GM15510 (cell line): ENCODE measurements around the gene AVPI1.

ENCODE experiments used
- POLR2A ChIP-seq: IDR thresholded peaks from 3 replicates; pipeline ENCODE4 v1.6.1; 2011; ENCODE audit warnings: borderline replicate concordance; ENCODE audit not compliant: insufficient read length; ENCODE audit errors: extremely low read depth

AVPI1 gene

GRCh38 chr10:97673736-97674525 is 13.1 kb downstream of the AVPI1 start:
- no peak for TF ChIP-seq POLR2A

DNA sequence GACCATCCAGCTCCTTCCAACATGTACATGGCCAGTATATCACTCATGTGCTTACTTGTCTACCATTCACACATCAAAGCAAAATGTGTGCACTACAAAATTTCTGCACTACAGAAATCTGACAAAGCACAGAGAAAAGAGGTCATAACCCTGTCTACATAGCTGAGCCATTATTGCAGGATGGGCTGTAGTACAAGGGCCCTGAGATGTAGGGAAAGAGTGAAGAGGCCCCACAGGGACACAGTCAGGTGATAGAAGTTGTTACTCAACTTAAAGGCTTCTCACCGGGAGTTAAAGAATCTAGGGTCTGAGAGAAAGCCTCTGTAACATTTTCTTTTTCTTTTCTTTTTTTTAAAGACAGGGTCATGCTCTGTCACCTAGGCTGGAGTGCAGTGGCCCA is 17.5 kb downstream of the AVPI1 start:
- TF ChIP-seq POLR2A = no peak

GRCh38 chr10:97667463-97667862 is 19.6 kb downstream of the AVPI1 start:
- no peak for TF ChIP-seq POLR2A

- TF ChIP-seq POLR2A = no peak
These were observed 20.0 kb downstream of the AVPI1 start for GRCh38 chr10:97666992-97667391.

- no peak for TF ChIP-seq POLR2A
These were observed 22.7 kb downstream of the AVPI1 start for GRCh38 chr10:97664282-97664850.

DNA sequence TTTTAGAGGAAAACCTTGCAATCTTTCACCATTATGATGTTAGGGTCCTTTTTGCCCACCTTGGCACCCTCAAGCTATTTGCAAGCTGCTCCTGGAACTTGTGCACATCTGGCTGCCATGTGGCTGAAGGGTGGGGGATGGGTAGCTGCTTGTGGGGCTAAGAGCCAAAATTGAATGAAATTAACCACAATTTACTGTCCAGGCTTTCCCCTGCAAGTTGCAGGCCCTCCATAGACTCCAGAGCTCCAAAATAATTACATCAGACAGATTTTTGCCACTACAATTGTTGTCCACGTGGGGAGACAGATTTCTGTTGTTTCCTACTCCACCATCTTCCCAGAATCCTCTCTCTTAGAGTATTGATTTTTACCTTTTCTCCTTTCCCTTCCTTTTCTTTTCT is 27.5 kb downstream of the AVPI1 start:
- TF ChIP-seq POLR2A = no peak

DNA sequence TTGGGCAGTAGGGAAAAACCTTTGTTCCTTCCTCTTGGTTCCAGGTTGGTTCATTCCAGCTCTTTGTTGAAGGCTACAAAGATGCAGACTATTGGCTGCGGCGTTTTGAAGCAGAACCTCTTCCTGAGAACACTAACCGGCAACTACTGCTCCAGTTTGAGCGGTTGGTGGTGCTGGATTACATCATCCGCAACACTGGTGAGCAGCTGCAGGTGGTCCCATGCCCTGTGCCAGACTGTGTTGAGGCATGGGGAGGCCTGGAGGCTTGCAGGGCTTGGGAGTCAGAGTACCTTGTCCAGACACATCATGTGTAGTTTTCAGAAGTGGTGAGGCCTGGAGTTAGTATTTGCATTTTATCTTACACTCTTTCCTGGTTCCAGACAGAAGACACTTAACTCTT is 30.3 kb downstream of the AVPI1 start:
- no peak for TF ChIP-seq POLR2A

DNA sequence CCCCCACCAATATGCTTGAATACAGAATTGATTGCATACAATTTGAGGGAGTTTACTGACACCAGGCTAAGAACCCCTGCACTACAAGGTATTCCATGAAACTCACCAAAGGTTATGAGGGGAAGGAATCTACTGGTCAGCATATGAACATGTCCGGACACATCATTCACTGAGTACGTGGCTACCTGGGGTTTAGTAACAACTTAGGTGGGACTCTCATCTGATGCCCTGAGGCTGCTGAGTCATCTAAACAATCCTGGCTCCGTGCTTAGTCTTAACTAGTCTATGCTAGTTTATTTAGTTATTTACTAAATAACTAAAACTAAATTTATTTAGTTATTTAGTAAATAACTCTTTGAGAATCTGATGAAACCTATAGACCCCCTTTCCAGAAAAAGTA is 35.3 kb downstream of the AVPI1 start:
- no peak for TF ChIP-seq POLR2A

GRCh38 chr10:97650726-97651125 is 36.3 kb downstream of the AVPI1 start:
- TF ChIP-seq POLR2A = no peak

DNA sequence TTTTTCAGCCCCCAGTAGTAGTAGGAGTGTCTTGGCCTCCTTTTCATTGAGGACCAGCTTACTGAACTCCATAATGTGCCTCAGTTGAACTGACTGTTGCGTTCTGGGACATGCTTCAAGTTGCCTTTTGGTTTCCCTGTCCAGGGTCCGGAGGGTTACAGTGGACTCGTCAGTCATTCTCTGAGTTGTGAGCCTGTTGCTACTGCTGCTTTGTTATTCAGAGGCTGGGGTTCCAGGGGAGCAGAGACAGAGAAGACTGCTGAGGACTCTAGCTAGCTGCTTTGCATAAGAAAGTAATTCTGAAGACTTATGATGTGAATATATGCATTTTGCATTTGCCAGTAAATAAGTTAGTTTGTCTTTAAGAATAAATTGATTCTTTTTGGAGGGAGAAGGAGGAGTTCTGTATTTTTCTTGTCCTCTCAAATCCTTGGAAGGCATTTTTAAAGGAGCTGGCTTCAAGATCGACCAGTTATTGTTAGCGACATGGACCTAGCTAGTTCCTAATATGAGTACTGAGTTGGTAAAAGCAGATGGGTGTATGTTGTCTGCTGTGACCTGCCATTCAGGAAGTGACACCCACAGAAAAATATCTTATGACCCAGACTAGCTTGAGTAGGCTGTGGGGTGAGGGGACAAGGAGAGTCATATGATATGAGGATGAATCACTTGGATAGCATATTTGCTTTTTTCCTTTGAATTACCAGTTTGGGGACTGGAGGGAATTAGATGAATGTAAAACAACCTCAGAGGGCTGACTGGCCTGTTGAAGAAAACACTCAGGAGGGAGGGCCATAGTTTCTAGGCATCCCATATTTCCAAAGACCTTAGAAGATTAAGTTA is 38.3 kb downstream of the AVPI1 start:
- TF ChIP-seq POLR2A = no peak

GRCh38 chr10:97647556-97647955 is 39.5 kb downstream of the AVPI1 start:
- TF ChIP-seq POLR2A = no peak

GRCh38 chr10:97644936-97645335 is 42.1 kb downstream of the AVPI1 start:
- no peak for TF ChIP-seq POLR2A

DNA sequence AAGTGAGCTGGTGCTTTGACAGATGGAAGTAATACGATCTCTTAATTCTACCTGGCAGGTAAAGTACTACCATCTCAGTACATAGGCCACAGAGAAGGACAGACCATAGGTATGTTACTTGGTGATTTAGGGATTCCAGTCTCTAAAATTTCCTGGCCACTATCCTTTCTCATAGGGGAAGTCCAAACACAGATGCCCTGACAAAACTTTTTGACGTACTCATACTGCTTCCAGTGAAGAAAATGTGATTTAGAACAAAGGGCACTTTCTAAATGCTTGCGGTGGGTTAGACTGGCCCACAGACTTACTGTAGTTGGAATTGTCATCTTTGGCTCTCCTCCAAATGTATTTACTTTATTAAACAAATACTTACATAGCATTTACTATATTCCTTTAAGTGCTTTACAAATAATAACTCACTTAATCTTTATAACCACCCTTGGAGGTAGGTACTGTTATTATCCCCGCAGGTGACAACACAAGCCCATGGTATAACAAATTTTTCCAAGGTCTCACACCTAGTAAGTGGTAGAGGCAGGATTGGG is 43.5 kb downstream of the AVPI1 start:
- TF ChIP-seq POLR2A = no peak

DNA sequence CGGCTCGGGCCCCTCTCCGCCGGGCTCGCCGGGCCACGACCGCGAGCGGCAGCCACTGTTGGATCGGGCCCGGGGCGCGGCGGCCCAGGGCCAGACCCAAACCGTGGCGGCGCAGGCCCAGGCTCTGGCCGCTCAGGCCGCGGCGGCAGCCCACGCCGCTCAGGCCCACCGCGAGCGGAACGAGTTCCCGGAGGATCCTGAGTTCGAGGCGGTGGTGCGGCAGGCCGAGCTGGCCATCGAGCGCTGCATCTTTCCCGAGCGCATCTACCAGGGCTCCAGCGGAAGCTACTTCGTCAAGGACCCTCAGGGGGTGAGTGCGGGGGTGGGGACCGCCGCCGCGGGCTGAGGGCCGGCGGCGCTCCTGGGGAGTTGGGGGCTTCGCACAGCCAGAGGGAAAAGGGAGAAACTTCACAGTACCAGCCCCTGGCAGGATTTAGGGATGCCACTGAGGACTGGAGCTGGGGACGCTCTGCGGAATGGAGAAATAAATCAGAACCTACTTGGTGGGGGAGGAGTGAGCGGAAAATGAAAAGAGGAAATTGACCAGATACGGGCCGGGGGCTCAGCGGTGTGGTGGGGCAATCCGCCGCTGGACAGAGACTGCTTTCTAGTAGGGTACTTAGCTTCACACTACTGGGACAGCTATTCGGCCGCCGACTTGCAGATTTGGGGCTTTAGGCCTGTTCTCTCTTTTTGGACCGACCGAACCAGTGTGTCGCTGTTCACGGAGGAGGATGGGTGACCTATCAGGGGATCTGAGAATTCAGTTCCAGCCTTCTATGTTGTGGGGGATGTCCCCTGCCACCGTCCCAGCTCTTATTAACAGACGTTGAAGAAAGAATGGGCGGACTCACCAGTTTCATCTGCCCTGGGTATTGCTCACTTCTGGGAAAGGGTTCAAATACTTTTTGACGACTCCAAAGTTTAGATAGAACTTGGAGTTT is 45.9 kb downstream of the AVPI1 start:
- TF ChIP-seq POLR2A = no peak
